Activated B cell treated with CpG ODN at 0.5 μM for 24 hours (primary cell): Measurements from ENCODE around the gene IGSF5. TPM values are rescaled to one million over a fixed set of nuclear protein-coding genes. Genes with fewer than 3 reads are reported as not detected.

Source experiments
- ATAC-seq: fragments of 200-7000 bp; cut with Tn5 transposase; one replicate; pipeline ENCODE4 v1.10.0; 2021; ENCODE audit warnings: low read depth, mild to moderate bottlenecking, moderate library complexity
- CTCF ChIA-PET: fragments of 350-600 bp; sonication (Branson Sonifier 250); formaldehyde crosslinking; loops from one replicate; lab custom pipeline; 2021; ENCODE audit warnings: antibody characterized with exemption; lab: Charles Lee
- POLR2A ChIA-PET: fragments of 350-600 bp; sonication (Branson Sonifier 250); formaldehyde crosslinking; loops from one replicate; lab custom pipeline; 2021; ENCODE audit warnings: antibody characterized with exemption; lab: Charles Lee
- DNase-seq: peaks from one replicate; pipeline ENCODE4 v3.0.0; 2022
- H3K27ac Mint-ChIP-seq: one replicate; pipeline ENCODE4 v1.8.0; 2020; ENCODE audit warnings: mixed read lengths
- H3K27me3 Mint-ChIP-seq: one replicate; pipeline ENCODE4 v1.8.0; 2021; ENCODE audit warnings: mixed read lengths
- H3K36me3 Mint-ChIP-seq: one replicate; pipeline ENCODE4 v1.8.0; 2021; ENCODE audit warnings: low read depth, mixed read lengths
- H3K4me1 Mint-ChIP-seq: one replicate; pipeline ENCODE4 v1.8.0; 2021; ENCODE audit warnings: mixed read lengths
- H3K4me3 Mint-ChIP-seq: one replicate; pipeline ENCODE4 v1.8.0; 2020; ENCODE audit warnings: mild to moderate bottlenecking, mixed read lengths
- H3K9me3 Mint-ChIP-seq: one replicate; pipeline ENCODE4 v1.8.0; 2020; ENCODE audit warnings: mixed read lengths
- CTCF ChIP-seq: fragments of 200-600 bp; IDR thresholded peaks from one replicate; pipeline ENCODE4 v1.8.0; 2022; ENCODE audit warnings: antibody characterized with exemption, mild to moderate bottlenecking
- intact Hi-C: fragments of 100-400 bp; cut with micrococcal nuclease; formaldehyde crosslinking; loops from one replicate; pipeline ENCODE4 v1.15.1; 2024
- total RNA-seq: library from RNA; stranded (reverse); gene quantifications from 2 replicates; pipeline ENCODE4 v1.2.3, GENCODE V29; 2022

Gene IGSF5
- total RNA-seq, 1 donor from 2014 or later = not detected

- no peak for DNase-seq
- Mint-ChIP-seq H3K4me1 (no peaks in the 10 kb centered on the region), H3K27me3 (no peaks in the 10 kb centered on the region), H3K9me3 (peaks cover 5% of the 10 kb centered on the region), H3K4me3 (no peak overlapping the region), H3K27ac (no peak overlapping the region), H3K36me3 (no peaks in the 10 kb centered on the region)
- POLR2A ChIA-PET = no interaction called here
- CTCF ChIA-PET = no interaction called here
- intact Hi-C loops = no loop called here
- TF ChIP-seq CTCF = no peak
- no peak for ATAC-seq
Observed at GRCh38 chr21:39850333-39850732, 105.3 kb downstream of the IGSF5 start.

GRCh38 chr21:39851002-39851618 is 106.1 kb downstream of the IGSF5 start:
- H3K4me3 Mint-ChIP-seq = no peak overlapping the region
- no peak for TF ChIP-seq CTCF
- ChIA-PET CTCF (no interaction called here), POLR2A (no interaction called here)
- no peaks in the 10 kb centered on the region for H3K4me1 Mint-ChIP-seq
- intact Hi-C loops = no loop called here
- no peak overlapping the region for H3K27ac Mint-ChIP-seq
- ATAC-seq (no peak), DNase-seq (no peak)
- no peaks in the 10 kb centered on the region for H3K27me3 Mint-ChIP-seq
- no peaks in the 10 kb centered on the region for H3K36me3 Mint-ChIP-seq
- H3K9me3 Mint-ChIP-seq = peaks cover 3% of the 10 kb centered on the region

Other genes starting within 250 kb of the IGSF5 start
- not detected in 2 replicates for gene B3GALT5, start 132.2 kb upstream of the IGSF5 start, total RNA-seq
- not detected in 2 replicates for gene PCP4, start 122.3 kb downstream of the IGSF5 start, total RNA-seq